Colonic mucosa (tissue), 4 donors: ENCODE data around the gene LRMDA. TPM values are rescaled to one million over a fixed set of nuclear protein-coding genes. Genes with fewer than 3 reads are reported as not detected.

Experiments
- DNase-seq: peaks from one replicate; pipeline ENCODE4 v3.0.0-alpha.2; 2020
- H3K27ac ChIP-seq: fragments of 200-600 bp; one replicate; pipeline ENCODE4 v1.8.0; 2021
- H3K27me3 ChIP-seq: fragments of 200-600 bp; one replicate; pipeline ENCODE4 v1.8.0; 2021
- H3K36me3 ChIP-seq: fragments of 200-600 bp; one replicate; pipeline ENCODE4 v1.8.0; 2021
- H3K4me1 ChIP-seq: fragments of 200-600 bp; one replicate; pipeline ENCODE4 v1.8.0; 2021; ENCODE audit warnings: mild to moderate bottlenecking
- H3K4me3 ChIP-seq: fragments of 200-600 bp; one replicate; pipeline ENCODE4 v1.8.0; 2021
- H3K9ac ChIP-seq, 2 donors: one replicate each; pipeline ENCODE4 v1.7.0; 2013; ENCODE audit warnings: control low read depth in 2 of 2, low read depth in 2 of 2, low read length in 2 of 2
- H3K9me3 ChIP-seq: fragments of 200-600 bp; one replicate; pipeline ENCODE4 v1.8.0; 2021
- intact Hi-C: fragments of 100-400 bp; cut with DNase I; formaldehyde crosslinking; loops from one replicate; pipeline ENCODE4 v1.14.1; 2022
- total RNA-seq, 2 donors: library from RNA; stranded (reverse); fragmentation: NEBNext Ultra II Directional in 1 of 2; extraction: Animal tissue kit (Norgen Biotek cat#: 25700) in 1 of 2; gene quantifications; one replicate each; pipeline ENCODE4 v1.2.1, GENCODE V29; 2021
- TF ChIP-seq, protein P1 (sequence below): fragments of 200-600 bp; IDR thresholded peaks from one replicate; pipeline ENCODE4 v1.8.0; 2022; ENCODE audit warnings: antibody characterized with exemption, mild to moderate bottlenecking
- donor health status: healthy.
- donor health status: DM: no; HTN: no; CAD: no.
- donor health status: DM: no; HTN: no; CAD: no.

LRMDA gene
- total RNA-seq, 2 donors from 2014 or later = 2.5 to 5.2 TPM

GRCh38 chr10:76315240-76315639 is 883.8 kb downstream of the LRMDA start:
- TF ChIP-seq, protein P1, sequence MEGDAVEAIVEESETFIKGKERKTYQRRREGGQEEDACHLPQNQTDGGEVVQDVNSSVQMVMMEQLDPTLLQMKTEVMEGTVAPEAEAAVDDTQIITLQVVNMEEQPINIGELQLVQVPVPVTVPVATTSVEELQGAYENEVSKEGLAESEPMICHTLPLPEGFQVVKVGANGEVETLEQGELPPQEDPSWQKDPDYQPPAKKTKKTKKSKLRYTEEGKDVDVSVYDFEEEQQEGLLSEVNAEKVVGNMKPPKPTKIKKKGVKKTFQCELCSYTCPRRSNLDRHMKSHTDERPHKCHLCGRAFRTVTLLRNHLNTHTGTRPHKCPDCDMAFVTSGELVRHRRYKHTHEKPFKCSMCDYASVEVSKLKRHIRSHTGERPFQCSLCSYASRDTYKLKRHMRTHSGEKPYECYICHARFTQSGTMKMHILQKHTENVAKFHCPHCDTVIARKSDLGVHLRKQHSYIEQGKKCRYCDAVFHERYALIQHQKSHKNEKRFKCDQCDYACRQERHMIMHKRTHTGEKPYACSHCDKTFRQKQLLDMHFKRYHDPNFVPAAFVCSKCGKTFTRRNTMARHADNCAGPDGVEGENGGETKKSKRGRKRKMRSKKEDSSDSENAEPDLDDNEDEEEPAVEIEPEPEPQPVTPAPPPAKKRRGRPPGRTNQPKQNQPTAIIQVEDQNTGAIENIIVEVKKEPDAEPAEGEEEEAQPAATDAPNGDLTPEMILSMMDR = no peak
- Histone ChIP-seq H3K27ac (no peak overlapping the region), H3K27me3 (no peaks in the 10 kb centered on the region), H3K4me1 (no peaks in the 10 kb centered on the region), H3K9ac (no peak overlapping the region), H3K9me3 (no peaks in the 10 kb centered on the region), H3K4me3 (no peak overlapping the region), H3K36me3 (no peaks in the 10 kb centered on the region)
- DNase-seq = no peak
- intact Hi-C loops = no loop called here

DNA sequence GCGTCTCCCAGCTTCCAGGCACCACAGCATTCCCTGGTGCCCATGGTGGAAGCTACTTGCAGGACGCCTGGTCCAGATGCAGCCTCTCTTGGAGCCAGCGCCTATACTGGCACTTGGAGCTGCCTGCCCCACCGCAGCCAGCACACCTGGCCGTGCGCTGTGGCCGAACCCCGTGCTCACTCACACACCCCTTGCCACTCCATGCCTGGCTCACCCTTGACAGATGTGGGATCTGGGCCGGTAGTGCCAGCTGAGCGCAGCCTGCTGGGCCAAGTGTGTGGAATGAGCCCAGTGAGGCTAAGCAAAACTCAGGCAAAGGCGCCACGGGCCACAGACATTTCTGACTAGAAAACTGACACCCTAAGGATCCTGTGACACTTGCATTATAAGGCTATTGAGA is 884.8 kb downstream of the LRMDA start:
- Histone ChIP-seq H3K9ac (no peak overlapping the region), H3K27me3 (no peaks in the 10 kb centered on the region), H3K4me3 (no peak overlapping the region), H3K36me3 (no peaks in the 10 kb centered on the region), H3K27ac (no peak overlapping the region), H3K4me1 (no peaks in the 10 kb centered on the region), H3K9me3 (no peaks in the 10 kb centered on the region)
- no peak for DNase-seq
- intact Hi-C loops = no loop called here
- TF ChIP-seq, protein P1 = no peak

GRCh38 chr10:76317078-76317477 is 885.7 kb downstream of the LRMDA start:
- no peaks in the 10 kb centered on the region for H3K9me3 ChIP-seq
- H3K27ac ChIP-seq = no peak overlapping the region
- H3K4me3 ChIP-seq = no peak overlapping the region
- no peaks in the 10 kb centered on the region for H3K4me1 ChIP-seq
- TF ChIP-seq, protein P1 = no peak
- intact Hi-C loops = no loop called here
- no peaks in the 10 kb centered on the region for H3K27me3 ChIP-seq
- DNase-seq = no peak
- H3K36me3 ChIP-seq = no peaks in the 10 kb centered on the region
- H3K9ac ChIP-seq = no peak overlapping the region

- Histone ChIP-seq H3K9me3 (no peaks in the 10 kb centered on the region), H3K4me1 (no peaks in the 10 kb centered on the region), H3K27me3 (no peaks in the 10 kb centered on the region), H3K9ac (no peak overlapping the region), H3K4me3 (no peak overlapping the region), H3K27ac (no peak overlapping the region), H3K36me3 (no peaks in the 10 kb centered on the region)
- intact Hi-C loops = no loop called here
- TF ChIP-seq, protein P1 = no peak
- no peak for DNase-seq
Observed at GRCh38 chr10:76318211-76318610, 886.8 kb downstream of the LRMDA start.

DNA sequence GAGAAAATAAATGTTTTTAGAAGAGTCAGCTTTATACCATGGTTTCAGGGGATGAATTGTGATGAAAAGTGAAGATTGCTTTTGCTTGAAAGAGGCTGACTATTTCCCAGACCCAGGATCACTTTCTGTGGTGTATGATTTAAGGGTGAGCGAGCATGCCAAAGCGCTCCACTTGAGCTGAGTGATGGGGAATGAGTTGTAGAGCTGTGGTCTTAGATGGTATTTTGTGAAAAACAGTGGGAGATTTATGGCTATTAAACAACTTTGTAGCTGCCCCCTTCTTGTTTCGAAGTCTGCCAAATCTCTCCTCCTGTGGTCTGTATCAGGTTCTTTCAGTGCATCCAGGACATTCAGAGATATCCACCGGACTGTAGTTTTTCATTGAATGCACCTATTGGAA is 888.2 kb downstream of the LRMDA start:
- no peak overlapping the region for H3K9ac ChIP-seq
- H3K27ac ChIP-seq = no peak overlapping the region
- H3K4me1 ChIP-seq = no peaks in the 10 kb centered on the region
- no peak overlapping the region for H3K4me3 ChIP-seq
- intact Hi-C loops = loop anchor here (10.0 kb wide), 1 partner anchor 225 kb away; no protein-coding TSS in a partner anchor
- TF ChIP-seq, protein P1 = no peak
- no peaks in the 10 kb centered on the region for H3K36me3 ChIP-seq
- DNase-seq = no peak
- no peaks in the 10 kb centered on the region for H3K27me3 ChIP-seq
- H3K9me3 ChIP-seq = no peaks in the 10 kb centered on the region
